ENCODE measurements around the gene USP3. TPM values are rescaled to one million over a fixed set of nuclear protein-coding genes. Genes with fewer than 3 reads are reported as not detected.

Gene USP3
- total RNA-seq, 1 experiment from 2014 or later = 70.2 TPM

GRCh38 chr15:63608989-63609388 is 104.6 kb downstream of the USP3 start:
- no peaks in the 10 kb centered on the region for H3K27me3 Mint-ChIP-seq (ENCODE audit: insufficient read depth, unreplicated experiment)
- H3K36me3 Mint-ChIP-seq (ENCODE audit: insufficient read depth, unreplicated experiment) = peaks cover 6% of the 10 kb centered on the region
- peaks cover 7% of the 10 kb centered on the region for H3K4me1 Mint-ChIP-seq (ENCODE audit: insufficient read depth, unreplicated experiment)
- BruUV-seq (replicated peaks) = no TSS peak
- H3K27ac Mint-ChIP-seq (ENCODE audit: low read depth, unreplicated experiment) = no peak overlapping the region
- no peak for DNase-seq (ENCODE audit: unreplicated experiment)
- no peak overlapping the region for H3K4me3 Mint-ChIP-seq (ENCODE audit: unreplicated experiment)
- no peaks in the 10 kb centered on the region for H3K9me3 Mint-ChIP-seq (ENCODE audit: unreplicated experiment)
- no peak for TF ChIP-seq CTCF (IDR thresholded peaks at IDR 0.05; ENCODE audit: unreplicated experiment)
- ChIA-PET CTCF (interaction anchor here (0.5 to 2.7 kb wide), 8 partner anchors 9 to 462 kb away, joined by 3 to 23 read pairs (median 3); no protein-coding TSS in a partner anchor), POLR2A (interaction anchor here (0.6 to 3.1 kb wide), 2 partner anchors 8 to 591 kb away, joined by 3 to 25 read pairs; no protein-coding TSS in a partner anchor)
- intact Hi-C loops (cut with micrococcal nuclease) = no loop called here

- POLR2A ChIA-PET = interaction anchor here (0.6 to 3.1 kb wide), 4 partner anchors 9 to 591 kb away, joined by 3 to 25 read pairs (median 4); partner anchors contain the start of gene CIAO2A
- no peaks in the 10 kb centered on the region for H3K27me3 Mint-ChIP-seq (ENCODE audit: insufficient read depth, unreplicated experiment)
- H3K4me1 Mint-ChIP-seq (ENCODE audit: insufficient read depth, unreplicated experiment) = peaks cover 7% of the 10 kb centered on the region
- no TSS peak for BruUV-seq (replicated peaks)
- TF ChIP-seq CTCF (IDR thresholded peaks at IDR 0.05; ENCODE audit: unreplicated experiment) = no peak
- H3K9me3 Mint-ChIP-seq (ENCODE audit: unreplicated experiment) = no peaks in the 10 kb centered on the region
- intact Hi-C loops (cut with micrococcal nuclease) = no loop called here
- H3K4me3 Mint-ChIP-seq (ENCODE audit: unreplicated experiment) = no peak overlapping the region
- H3K27ac Mint-ChIP-seq (ENCODE audit: low read depth, unreplicated experiment) = no peak overlapping the region
- H3K36me3 Mint-ChIP-seq (ENCODE audit: insufficient read depth, unreplicated experiment) = peaks cover 6% of the 10 kb centered on the region
- CTCF ChIA-PET = interaction anchor here (0.6 to 2.7 kb wide), 27 partner anchors 8 to 553 kb away, joined by 3 to 23 read pairs (median 4); partner anchors contain the start of gene PPIB
- no peak for DNase-seq (ENCODE audit: unreplicated experiment)
Observed at GRCh38 chr15:63609448-63609847, 105.1 kb downstream of the USP3 start.

GRCh38 chr15:63610209-63610841 is 105.9 kb downstream of the USP3 start:
- TF ChIP-seq CTCF (IDR thresholded peaks at IDR 0.05; ENCODE audit: unreplicated experiment) = peak; percentile 50
- Mint-ChIP-seq H3K4me1 (ENCODE audit: insufficient read depth, unreplicated experiment) (peaks cover 7% of the 10 kb centered on the region), H3K27ac (ENCODE audit: low read depth, unreplicated experiment) (no peak overlapping the region), H3K27me3 (ENCODE audit: insufficient read depth, unreplicated experiment) (no peaks in the 10 kb centered on the region), H3K9me3 (ENCODE audit: unreplicated experiment) (no peaks in the 10 kb centered on the region), H3K36me3 (ENCODE audit: insufficient read depth, unreplicated experiment) (peaks cover 13% of the 10 kb centered on the region), H3K4me3 (ENCODE audit: unreplicated experiment) (no peak overlapping the region)
- intact Hi-C loops (cut with micrococcal nuclease) = loop anchor here (1.0 to 2.0 kb wide), 2 partner anchors 280 to 457 kb away; no protein-coding TSS in a partner anchor
- BruUV-seq (replicated peaks) = no TSS peak
- DNase-seq (ENCODE audit: unreplicated experiment) = peak; percentile 78
- POLR2A ChIA-PET = interaction anchor here (0.7 to 3.1 kb wide), 4 partner anchors 9 to 483 kb away, joined by 4 to 25 read pairs (median 4); partner anchors contain the start of gene CIAO2A
- CTCF ChIA-PET = interaction anchor here (0.6 to 2.7 kb wide), 29 partner anchors 9 to 553 kb away, joined by 3 to 23 read pairs (median 3); partner anchors contain the start of gene PPIB

- TF ChIP-seq CTCF (IDR thresholded peaks at IDR 0.05; ENCODE audit: unreplicated experiment) = no peak
- CTCF ChIA-PET = interaction anchor here (0.7 to 2.7 kb wide), 12 partner anchors 12 to 539 kb away, joined by 3 to 23 read pairs (median 4); no protein-coding TSS in a partner anchor
- H3K27me3 Mint-ChIP-seq (ENCODE audit: insufficient read depth, unreplicated experiment) = no peaks in the 10 kb centered on the region
- POLR2A ChIA-PET = interaction anchor here (1.7 to 3.1 kb wide), 2 partner anchors 10 to 482 kb away, joined by 4 to 25 read pairs; partner anchors contain the start of gene CIAO2A
- no peaks in the 10 kb centered on the region for H3K9me3 Mint-ChIP-seq (ENCODE audit: unreplicated experiment)
- no TSS peak for BruUV-seq (replicated peaks)
- DNase-seq (ENCODE audit: unreplicated experiment) = no peak
- H3K36me3 Mint-ChIP-seq (ENCODE audit: insufficient read depth, unreplicated experiment) = peaks cover 15% of the 10 kb centered on the region
- H3K4me1 Mint-ChIP-seq (ENCODE audit: insufficient read depth, unreplicated experiment) = peaks cover 7% of the 10 kb centered on the region
- intact Hi-C loops (cut with micrococcal nuclease) = loop anchor here (2.0 kb wide), 1 partner anchor 280 kb away; no protein-coding TSS in a partner anchor
- H3K27ac Mint-ChIP-seq (ENCODE audit: low read depth, unreplicated experiment) = no peak overlapping the region
- H3K4me3 Mint-ChIP-seq (ENCODE audit: unreplicated experiment) = no peak overlapping the region
Observed at GRCh38 chr15:63611177-63611576, 106.8 kb downstream of the USP3 start.

Data from MCF 10A (cell line).